CD14-positive monocyte (primary cell): ENCODE measurements around the gene PELI2. TPM values are rescaled to one million over a fixed set of nuclear protein-coding genes. Genes with fewer than 3 reads are reported as not detected.
A peak's percentile ranks its signal among the peaks of the same experiment; 100 is the strongest.

Experiments used
- DNase-seq, 3 donors: peaks; one replicate each; pipeline ENCODE4 v3.0.0-alpha.2; 2011 to 2022
- H2AFZ ChIP-seq: 2 replicates; pipeline ENCODE4 v1.6.0; 2012; ENCODE audit warnings: mild to moderate bottlenecking, low read depth, low read length, inconsistent platforms; ENCODE audit not compliant: insufficient read depth, poor library complexity, severe bottlenecking
- H3K27ac ChIP-seq, 2 donors: 1 replicate in 1 of 2; 2 replicates in 1 of 2; pipeline ENCODE4 v1.5.1; 2012 to 2013; ENCODE audit warnings: low read length in 2 of 2, control low read depth in 1 of 2, inconsistent platforms in 1 of 2, low read depth in 1 of 2, mild to moderate bottlenecking in 1 of 2
- H3K27me3 ChIP-seq, 2 donors: one replicate each; pipeline versions ENCODE4 v1.6.0 to v1.6.1; 2011 to 2013; ENCODE audit warnings: low read length in 2 of 2; ENCODE audit not compliant: control insufficient read depth in 2 of 2, insufficient read depth in 2 of 2
- H3K36me3 ChIP-seq, 2 donors: replicated peaks in 1 of 2; 1 replicate in 1 of 2; 2 replicates in 1 of 2; pipeline versions ENCODE4 v1.5.1 to v1.6.1; 2012 to 2013; ENCODE audit warnings: low read length in 2 of 2, control low read depth in 1 of 2, inconsistent platforms in 1 of 2, mild to moderate bottlenecking in 1 of 2; ENCODE audit not compliant: insufficient read depth in 2 of 2, control insufficient read depth in 1 of 2
- H3K4me1 ChIP-seq, 2 donors: 1 replicate in 1 of 2; 2 replicates in 1 of 2; pipeline versions ENCODE4 v1.5.1 to v1.6.1; 2012 to 2013; ENCODE audit warnings: low read length in 2 of 2, control low read depth in 1 of 2, inconsistent platforms in 1 of 2, mild to moderate bottlenecking in 1 of 2, moderate library complexity in 1 of 2; ENCODE audit not compliant: insufficient read depth in 2 of 2, control insufficient read depth in 1 of 2
- H3K4me2 ChIP-seq: replicated peaks from 2 replicates; pipeline ENCODE3; 2012; ENCODE audit warnings: low read length, moderate library complexity, mild to moderate bottlenecking; ENCODE audit not compliant: poor library complexity, severe bottlenecking; ENCODE audit errors: extremely low read depth
- H3K4me3 ChIP-seq, 3 experiments: fragments of 200-600 bp in 1 of 3; sonication (generic) in 1 of 3; replicated peaks in 1 of 3; 1 replicate in 2 of 3; 2 replicates in 1 of 3; pipeline ENCODE4 v1.5.1; 2011 to 2013; ENCODE audit warnings: low read length in 3 of 3, mild to moderate bottlenecking in 3 of 3, control low read depth in 2 of 3, low read depth in 2 of 3, inconsistent platforms in 1 of 3, moderate library complexity in 1 of 3
- H3K79me2 ChIP-seq: 2 replicates; pipeline ENCODE4 v1.6.0; 2012; ENCODE audit warnings: mild to moderate bottlenecking, control low read depth, inconsistent platforms, low read length, moderate library complexity; ENCODE audit not compliant: insufficient read depth
- H3K9ac ChIP-seq: 2 replicates; pipeline ENCODE4 v1.6.0; 2017; ENCODE audit warnings: low read length, mild to moderate bottlenecking; ENCODE audit not compliant: insufficient read depth, poor library complexity, severe bottlenecking
- H3K9me3 ChIP-seq, 2 donors: replicated peaks in 1 of 2; 1 replicate in 1 of 2; 2 replicates in 1 of 2; pipeline versions ENCODE4 v1.5.1 to v1.6.1; 2012 to 2013; ENCODE audit warnings: low read length in 2 of 2, control low read depth in 1 of 2; ENCODE audit not compliant: control insufficient read depth in 1 of 2, insufficient read depth in 1 of 2
- H4K20me1 ChIP-seq: 2 replicates; pipeline ENCODE4 v1.6.0; 2012; ENCODE audit warnings: mild to moderate bottlenecking, low read length, control low read depth, moderate library complexity; ENCODE audit not compliant: insufficient read depth
- H3K27ac Mint-ChIP-seq, 7 donors: one replicate each; pipeline ENCODE4 v1.8.0; 2020; ENCODE audit warnings: mild to moderate bottlenecking in 7 of 7, mixed read lengths in 7 of 7, moderate library complexity in 6 of 7, inconsistent platforms in 2 of 7
- H3K27me3 Mint-ChIP-seq, 3 donors: one replicate each; pipeline ENCODE4 v1.8.0; 2021 to 2022; ENCODE audit warnings: low read depth in 3 of 3, mild to moderate bottlenecking in 3 of 3, mixed read lengths in 3 of 3, moderate library complexity in 3 of 3, inconsistent platforms in 1 of 3
- H3K36me3 Mint-ChIP-seq, 2 donors: one replicate each; pipeline ENCODE4 v1.8.0; 2020; ENCODE audit warnings: mixed read lengths in 2 of 2, inconsistent platforms in 1 of 2, mild to moderate bottlenecking in 1 of 2
- H3K4me1 Mint-ChIP-seq: one replicate; pipeline ENCODE4 v1.8.0; 2020; ENCODE audit warnings: mild to moderate bottlenecking, mixed read lengths
- H3K4me3 Mint-ChIP-seq, 2 donors: one replicate each; pipeline ENCODE4 v1.8.0; 2020; ENCODE audit warnings: mild to moderate bottlenecking in 2 of 2, mixed read lengths in 2 of 2, moderate library complexity in 1 of 2
- H3K9me3 Mint-ChIP-seq, 7 donors: one replicate each; pipeline ENCODE4 v1.8.0; 2020 to 2022; ENCODE audit warnings: mixed read lengths in 7 of 7, mild to moderate bottlenecking in 6 of 7, moderate library complexity in 6 of 7, inconsistent platforms in 2 of 7
- WGBS: methylation state at CpG from one replicate; pipeline ENCODE4 v1.1.5; 2013; ENCODE audit warnings: missing lambda C conversion rate; ENCODE audit not compliant: insufficient coverage; 5-methylcytosine and 5-hydroxymethylcytosine counted together
- intact Hi-C, 2 donors: fragments of 100-400 bp; cut with micrococcal nuclease; formaldehyde crosslinking; loops; one replicate each; pipeline versions ENCODE4 v1.15.0 to v1.15.1; 2023
- polyA plus RNA-seq, 3 donors: library from polyadenylated mRNA; depleted of rRNA in 1 of 3; unstranded in 2 of 3; stranded (reverse) in 1 of 3; fragments of 300-500 nt in 2 of 3; fragments of >200 nt in 1 of 3; fragmentation: Illumina TruSeq in 2 of 3; gene quantifications; 1 replicate in 2 of 3; 2 replicates in 1 of 3; pipeline ENCODE4 v1.2.3, GENCODE V29; 2012 to 2021
- TF ChIP-seq, protein P1 (sequence below): fragments of 200-600 bp; IDR thresholded peaks from one replicate; pipeline ENCODE4 v1.8.0; 2022; ENCODE audit warnings: antibody characterized with exemption, mild to moderate bottlenecking

The PELI2 gene
- polyA plus RNA-seq, 3 donors, result 10.1 to 35.8 (median 12.5) TPM

- Histone ChIP-seq H3K36me3 (no peaks in the 10 kb centered on the region), H3K27ac (peak overlapping the region in 1 of 2 donors; percentile 31), H3K79me2 (peaks cover 77% of the 10 kb centered on the region), H3K4me3 (no peak overlapping the region), H3K4me2 (no peak overlapping the region), H3K9me3 (no peaks in the 10 kb centered on the region), H3K27me3 (no peaks in the 10 kb centered on the region), H3K4me1 (peaks cover 8 to 17% of the 10 kb centered on the region in 2 donors), H2AFZ (no peak overlapping the region), H4K20me1 (peaks cover 99% of the 10 kb centered on the region), H3K9ac (no peak overlapping the region)
- H3K27ac Mint-ChIP-seq, result no peak overlapping the region
- WGBS, result no CpG with 5 or more reads among the region's 2 CpGs
- peak; percentile 21 to 31 (median 27) for DNase-seq
- peaks cover 8% of the 10 kb centered on the region for H3K4me1 Mint-ChIP-seq
- TF ChIP-seq, protein P1, sequence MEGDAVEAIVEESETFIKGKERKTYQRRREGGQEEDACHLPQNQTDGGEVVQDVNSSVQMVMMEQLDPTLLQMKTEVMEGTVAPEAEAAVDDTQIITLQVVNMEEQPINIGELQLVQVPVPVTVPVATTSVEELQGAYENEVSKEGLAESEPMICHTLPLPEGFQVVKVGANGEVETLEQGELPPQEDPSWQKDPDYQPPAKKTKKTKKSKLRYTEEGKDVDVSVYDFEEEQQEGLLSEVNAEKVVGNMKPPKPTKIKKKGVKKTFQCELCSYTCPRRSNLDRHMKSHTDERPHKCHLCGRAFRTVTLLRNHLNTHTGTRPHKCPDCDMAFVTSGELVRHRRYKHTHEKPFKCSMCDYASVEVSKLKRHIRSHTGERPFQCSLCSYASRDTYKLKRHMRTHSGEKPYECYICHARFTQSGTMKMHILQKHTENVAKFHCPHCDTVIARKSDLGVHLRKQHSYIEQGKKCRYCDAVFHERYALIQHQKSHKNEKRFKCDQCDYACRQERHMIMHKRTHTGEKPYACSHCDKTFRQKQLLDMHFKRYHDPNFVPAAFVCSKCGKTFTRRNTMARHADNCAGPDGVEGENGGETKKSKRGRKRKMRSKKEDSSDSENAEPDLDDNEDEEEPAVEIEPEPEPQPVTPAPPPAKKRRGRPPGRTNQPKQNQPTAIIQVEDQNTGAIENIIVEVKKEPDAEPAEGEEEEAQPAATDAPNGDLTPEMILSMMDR, result no peak
- peaks cover 0 to 1% (median 0%) of the 10 kb centered on the region in 7 donors for H3K9me3 Mint-ChIP-seq
- intact Hi-C loops, result no loop called here
- no peak overlapping the region for H3K4me3 Mint-ChIP-seq
- peaks cover 2% of the 10 kb centered on the region in 2 donors for H3K36me3 Mint-ChIP-seq
- H3K27me3 Mint-ChIP-seq, result no peaks in the 10 kb centered on the region
Measured at GRCh38 chr14:56205881-56206280, 87.7 kb downstream of the PELI2 start.

- Mint-ChIP-seq H3K27me3 (no peaks in the 10 kb centered on the region), H3K9me3 (peaks cover 0 to 1% (median 0%) of the 10 kb centered on the region in 7 donors), H3K4me3 (no peak overlapping the region), H3K4me1 (peaks cover 10% of the 10 kb centered on the region), H3K27ac (no peak overlapping the region), H3K36me3 (peaks cover 2 to 3% of the 10 kb centered on the region in 2 donors)
- WGBS, result no CpG with 5 or more reads among the region's 2 CpGs
- Histone ChIP-seq H3K27ac (no peak overlapping the region), H3K9ac (no peak overlapping the region), H3K27me3 (no peaks in the 10 kb centered on the region), H3K4me2 (no peak overlapping the region), H4K20me1 (peaks cover 99% of the 10 kb centered on the region), H2AFZ (no peak overlapping the region), H3K36me3 (no peaks in the 10 kb centered on the region), H3K9me3 (no peaks in the 10 kb centered on the region), H3K4me3 (no peak overlapping the region), H3K4me1 (peaks cover 8 to 17% of the 10 kb centered on the region in 2 donors), H3K79me2 (peaks cover 77% of the 10 kb centered on the region)
- intact Hi-C loops, result no loop called here
- no peak for DNase-seq
- TF ChIP-seq, protein P1, result no peak
Measured at GRCh38 chr14:56206596-56206995, 88.4 kb downstream of the PELI2 start.
